K562 treated with DMSO at 1 percent for 48 hours (cell line): ENCODE data around the gene OR5AC2. TPM values are rescaled to one million over a fixed set of nuclear protein-coding genes. Genes with fewer than 3 reads are reported as not detected.

Source experiments
- total RNA-seq: library from RNA; unstranded; fragments of 300-600 nt; gene quantifications from 2 replicates; pipeline ENCODE4 v1.2.3, GENCODE V29; 2022; ENCODE audit warnings: low replicate concordance; ENCODE audit errors: extremely low read depth

OR5AC2 gene, protein sequence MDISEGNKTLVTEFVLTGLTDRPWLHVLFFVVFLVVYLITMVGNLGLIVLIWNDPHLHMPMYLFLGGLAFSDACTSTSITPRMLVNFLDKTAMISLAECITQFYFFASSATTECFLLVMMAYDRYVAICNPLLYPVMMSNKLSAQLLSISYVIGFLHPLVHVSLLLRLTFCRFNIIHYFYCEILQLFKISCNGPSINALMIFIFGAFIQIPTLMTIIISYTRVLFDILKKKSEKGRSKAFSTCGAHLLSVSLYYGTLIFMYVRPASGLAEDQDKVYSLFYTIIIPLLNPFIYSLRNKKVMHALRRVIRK
- total RNA-seq, result not detected in 2 replicates

GRCh38 chr3:98086873-98087272 is at the start of gene OR5AC2:
TSS of gene OR5AC2 (plus strand) at chr3:98087173. CDS start at chr3:98087173, 0 bp downstream.

GRCh38 chr3:98130421-98130820 is 43.4 kb downstream of the OR5AC2 start, which contains the start of gene OR5H1:
TSS of gene OR5H1 (plus strand) at chr3:98130721. CDS start at chr3:98132698, 1,977 bp downstream.

Other genes with a start within 250 kb of the OR5AC2 start
- not detected in 2 replicates for gene RIOX2, start 114.7 kb upstream of the OR5AC2 start, total RNA-seq
- not detected in 2 replicates for gene GABRR3, start 51.9 kb upstream of the OR5AC2 start, total RNA-seq
- gene OR5H1, start 43.5 kb downstream of the OR5AC2 start, total RNA-seq, result not detected in 2 replicates
- not detected in 2 replicates for gene OR5H14, start 60.3 kb downstream of the OR5AC2 start, total RNA-seq
- not detected in 2 replicates for gene OR5H15, start 79.5 kb downstream of the OR5AC2 start, total RNA-seq
- not detected in 2 replicates for gene OR5H6, start 177.1 kb downstream of the OR5AC2 start, total RNA-seq
- gene OR5H2, start 195.3 kb downstream of the OR5AC2 start, total RNA-seq, result not detected in 2 replicates